Umbilical cord (tissue), 2 donors: ENCODE data around the gene LGALS8. TPM values are rescaled to one million over a fixed set of nuclear protein-coding genes. Genes with fewer than 3 reads are reported as not detected.

ENCODE experiments used
- DNase-seq: peaks from one replicate; pipeline ENCODE4 v3.0.0-alpha.2; 2015; ENCODE audit warnings: low spot score
- total RNA-seq: library from RNA; depleted of rRNA; stranded (reverse); fragments of >200 nt; gene quantifications from one replicate; pipeline ENCODE4 v1.2.3, GENCODE V29; 2014; ENCODE audit warnings: low replicate concordance; ENCODE audit not compliant: insufficient read depth

Gene LGALS8
- total RNA-seq, 1 donor from 2014 or later = 43.6 TPM

- no peak for DNase-seq
Measured at GRCh38 chr1:236509203-236509602, 14.6 kb upstream of the LGALS8 start.

GRCh38 chr1:236509647-236510401, 14.0 kb upstream of the LGALS8 start:
- no peak for DNase-seq

GRCh38 chr1:236511735-236512418, 11.9 kb upstream of the LGALS8 start:
- DNase-seq = no peak

- no peak for DNase-seq
Measured at GRCh38 chr1:236514703-236515442, 8.9 kb upstream of the LGALS8 start.

- no peak for DNase-seq
Measured at GRCh38 chr1:236515443-236515958, 8.3 kb upstream of the LGALS8 start.

DNA sequence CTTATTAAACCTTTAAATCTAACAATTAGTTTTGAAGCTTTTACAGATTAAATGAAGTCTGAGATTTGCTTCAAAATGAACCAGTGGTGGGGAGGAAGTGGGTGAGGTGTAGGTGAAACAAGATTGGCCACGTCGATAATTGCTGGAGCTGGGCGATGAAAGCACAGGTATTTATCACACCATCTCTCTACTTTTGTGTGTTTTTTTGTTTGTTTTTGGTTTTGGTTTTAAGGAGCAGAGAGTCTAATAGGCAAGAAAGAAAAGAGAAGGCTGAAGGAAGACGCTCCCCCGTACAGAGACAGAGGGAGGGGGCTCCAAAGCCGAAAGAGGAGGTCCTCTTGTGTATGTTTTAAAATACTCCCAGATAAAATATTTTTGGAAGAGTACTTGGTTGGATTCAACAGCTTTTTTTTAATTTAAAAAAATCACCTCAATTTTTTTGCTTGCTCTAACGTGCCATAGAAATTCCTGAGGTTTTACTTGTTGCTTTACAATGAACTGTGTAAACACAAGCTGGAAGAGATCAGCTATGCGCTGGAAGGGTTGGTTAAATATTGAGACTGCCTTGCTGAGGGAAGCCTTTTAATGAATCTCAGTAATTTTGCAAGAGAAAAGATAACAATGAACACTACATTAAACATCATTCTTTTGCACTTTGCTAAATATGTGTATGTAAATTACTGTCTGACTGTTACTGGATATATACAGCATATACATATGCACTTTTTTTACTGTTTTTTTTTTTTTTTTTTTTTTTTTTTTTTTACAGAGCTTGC, 6.7 kb upstream of the LGALS8 start:
- DNase-seq = no peak

GRCh38 chr1:236518322-236518721, 5.5 kb upstream of the LGALS8 start:
- no peak for DNase-seq

- no peak for DNase-seq
Measured at GRCh38 chr1:236520445-236521005, 3.3 kb upstream of the LGALS8 start.

- peak; percentile 15 for DNase-seq
Measured at GRCh38 chr1:236522937-236523703, 662 bp upstream of the LGALS8 start.

DNA sequence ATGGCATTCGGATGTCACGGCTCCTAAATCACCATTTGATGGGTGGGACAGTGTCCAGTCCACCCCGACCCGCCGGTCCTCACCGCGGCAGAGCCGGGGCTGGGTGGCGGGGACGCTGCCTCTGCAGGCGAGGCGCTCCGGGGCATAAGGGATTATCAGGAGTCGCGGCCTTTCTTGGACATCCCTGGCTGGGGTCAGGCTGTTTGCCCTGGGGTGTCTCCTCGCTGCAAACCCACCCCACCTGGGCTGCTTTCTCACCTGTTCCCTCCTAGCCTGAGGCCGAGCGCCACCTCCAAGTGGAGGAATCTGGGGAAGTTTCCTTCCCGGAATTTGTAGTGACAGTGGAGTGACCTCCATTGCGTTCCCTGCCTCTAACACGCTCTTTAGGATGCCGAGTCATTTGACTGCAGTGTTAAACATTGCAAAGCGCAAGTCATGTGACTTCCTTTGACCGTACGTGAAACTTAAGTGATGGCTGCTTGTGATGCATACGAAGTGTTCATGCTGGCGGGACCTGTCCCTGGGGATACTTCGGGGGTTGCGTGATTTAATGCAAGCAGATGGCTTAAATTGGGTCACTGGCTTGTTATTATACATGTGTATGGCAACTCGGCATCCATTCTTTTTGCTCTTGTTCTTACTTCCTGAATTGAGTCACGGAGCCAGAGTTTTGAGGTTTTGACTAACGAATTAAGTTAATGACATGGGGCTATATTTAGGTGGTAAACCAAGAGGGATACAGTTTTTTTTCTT, 536 bp downstream of the LGALS8 start:
- DNase-seq = peak; percentile 86

DNA sequence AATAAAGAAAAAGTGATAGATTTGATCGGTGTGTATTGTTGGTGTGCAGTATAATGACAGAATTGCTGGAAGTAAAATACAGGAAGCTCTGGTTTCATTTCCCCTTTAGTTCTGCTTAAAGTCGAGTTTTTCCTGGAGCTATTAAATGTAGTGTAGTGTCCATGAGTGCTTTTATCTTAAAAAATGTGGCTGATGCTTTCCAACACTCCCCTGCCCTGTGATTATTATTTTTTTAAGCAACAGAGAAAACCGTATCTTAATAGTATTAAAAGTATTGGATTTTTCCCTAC, 1.1 kb downstream of the LGALS8 start:
- no peak for DNase-seq

- no peak for DNase-seq
Measured at GRCh38 chr1:236526079-236526478, 2.3 kb downstream of the LGALS8 start.

- DNase-seq = no peak
Measured at GRCh38 chr1:236530286-236530685, 6.5 kb downstream of the LGALS8 start.

- no peak for DNase-seq
Measured at GRCh38 chr1:236530959-236531358, 7.2 kb downstream of the LGALS8 start.

GRCh38 chr1:236532850-236533249, 9.1 kb downstream of the LGALS8 start:
- no peak for DNase-seq

DNA sequence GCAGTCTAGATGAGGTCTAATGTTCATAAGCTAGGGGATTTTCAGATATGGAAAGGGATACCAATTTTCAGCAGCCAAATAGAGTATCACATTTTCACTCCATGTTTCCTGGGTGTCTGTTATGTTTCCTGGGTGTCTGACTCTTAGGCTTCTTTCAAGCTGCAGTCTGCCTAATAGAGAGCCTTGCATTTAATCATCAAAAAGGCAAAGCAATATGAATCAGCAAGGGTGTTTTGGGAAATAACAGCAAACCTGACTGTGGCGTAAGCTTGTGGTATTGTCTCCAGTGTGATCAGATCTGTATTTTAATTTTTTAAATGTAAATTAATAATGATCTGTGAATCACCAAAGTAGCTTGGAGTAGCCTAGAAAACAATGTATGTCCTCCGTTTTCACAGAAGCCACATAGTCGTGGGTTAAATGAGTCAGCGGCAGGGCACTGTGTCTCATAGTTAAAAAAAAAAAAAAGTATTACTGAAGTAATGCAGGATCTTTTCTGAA, 10.4 kb downstream of the LGALS8 start:
- no peak for DNase-seq

DNA sequence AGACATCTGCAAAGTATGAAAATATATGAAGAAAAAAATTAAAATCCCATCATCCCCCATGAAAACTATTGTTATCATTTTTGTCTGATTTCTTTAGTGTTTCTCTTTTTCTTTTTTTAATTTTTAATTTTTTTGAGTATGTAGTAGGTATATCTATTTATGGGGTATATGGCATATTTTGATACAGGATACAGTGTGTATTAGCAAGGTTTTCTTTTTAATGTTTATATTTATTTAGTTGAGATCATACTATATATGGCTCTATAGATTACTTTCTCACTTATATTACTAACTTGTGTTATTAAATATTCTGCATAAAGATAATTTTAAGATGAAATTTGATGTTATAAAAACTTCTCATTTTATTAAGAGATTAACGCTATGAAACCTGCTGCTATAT, 11.4 kb downstream of the LGALS8 start:
- no peak for DNase-seq

- no peak for DNase-seq
Measured at GRCh38 chr1:236535662-236536161, 11.9 kb downstream of the LGALS8 start.

- DNase-seq = no peak
Measured at GRCh38 chr1:236536540-236536939, 12.8 kb downstream of the LGALS8 start.
